GM23338 (cell line): Measurements from ENCODE around the gene GALNT14. TPM values are rescaled to one million over a fixed set of nuclear protein-coding genes. Genes with fewer than 3 reads are reported as not detected.

ENCODE experiments used
- ATAC-seq: fragments of 200-7000 bp; cut with Tn5 transposase; 3 replicates; pipeline ENCODE4 v1.9.1; 2020
- DNase-seq: peaks from one replicate; pipeline ENCODE4 v3.0.0-alpha.2; 2015; ENCODE audit warnings: low spot score
- H2AFZ ChIP-seq: fragments of 200-600 bp; sonication (generic); 2 replicates; pipeline ENCODE4 v1.8.0; 2016; ENCODE audit warnings: antibody characterized with exemption, mild to moderate bottlenecking, moderate library complexity
- H3F3A ChIP-seq: fragments of 200-600 bp; sonication (generic); replicated peaks from 2 replicates; pipeline ENCODE4 v1.8.0; 2017; ENCODE audit warnings: antibody characterized with exemption, mixed run types, low read depth
- H3K27ac ChIP-seq: fragments of 200-600 bp; sonication (generic); 2 replicates; pipeline ENCODE4 v1.6.1; 2016; ENCODE audit warnings: low read depth
- H3K27me3 ChIP-seq: fragments of 200-600 bp; sonication (generic); 2 replicates; pipeline ENCODE4 v1.8.0; 2016; ENCODE audit warnings: mild to moderate bottlenecking, mixed run types, moderate library complexity; ENCODE audit not compliant: insufficient read depth
- H3K36me3 ChIP-seq: fragments of 200-600 bp; sonication (generic); 2 replicates; pipeline ENCODE4 v1.8.0; 2016; ENCODE audit warnings: mild to moderate bottlenecking; ENCODE audit not compliant: insufficient read depth
- H3K4me1 ChIP-seq: fragments of 200-600 bp; sonication (generic); 2 replicates; pipeline ENCODE4 v1.8.0; 2016; ENCODE audit warnings: mild to moderate bottlenecking, moderate library complexity; ENCODE audit not compliant: insufficient read depth
- H3K4me2 ChIP-seq: fragments of 200-600 bp; sonication (generic); 2 replicates; pipeline ENCODE4 v1.7.1; 2017; ENCODE audit warnings: mixed run types
- H3K4me3 ChIP-seq: fragments of 200-600 bp; sonication (generic); 2 replicates; pipeline ENCODE4 v1.6.1; 2016; ENCODE audit warnings: mixed run types
- H3K79me2 ChIP-seq: fragments of 200-600 bp; sonication (generic); replicated peaks from 2 replicates; pipeline ENCODE4 v1.8.0; 2017; ENCODE audit warnings: mild to moderate bottlenecking; ENCODE audit not compliant: insufficient read depth
- H3K9me2 ChIP-seq: fragments of 200-600 bp; sonication (generic); 2 replicates; pipeline ENCODE4 v1.8.0; 2017; ENCODE audit not compliant: insufficient read depth
- H4K20me1 ChIP-seq: fragments of 200-600 bp; sonication (generic); replicated peaks from 2 replicates; pipeline ENCODE4 v1.8.0; 2017; ENCODE audit warnings: mild to moderate bottlenecking; ENCODE audit not compliant: insufficient read depth
- H3K27ac Mint-ChIP-seq: 2 replicates; pipeline ENCODE4 v1.8.0; 2020; ENCODE audit warnings: inconsistent platforms, mild to moderate bottlenecking, moderate library complexity, mixed read lengths
- H3K27me3 Mint-ChIP-seq: 3 replicates; pipeline ENCODE4 v1.8.0; 2022; ENCODE audit warnings: low read depth, mild to moderate bottlenecking, moderate library complexity, mixed read lengths, inconsistent platforms; ENCODE audit not compliant: insufficient read depth, poor library complexity
- H3K36me3 Mint-ChIP-seq: 3 replicates; pipeline ENCODE4 v1.8.0; 2021; ENCODE audit warnings: low read depth, mild to moderate bottlenecking, inconsistent platforms, moderate library complexity, mixed read lengths
- H3K4me1 Mint-ChIP-seq: 3 replicates; pipeline ENCODE4 v1.8.0; 2020; ENCODE audit warnings: mild to moderate bottlenecking, inconsistent platforms, mixed read lengths
- H3K4me3 Mint-ChIP-seq: 3 replicates; pipeline ENCODE4 v1.8.0; 2021; ENCODE audit warnings: moderate library complexity, mild to moderate bottlenecking, inconsistent platforms, mixed read lengths
- H3K9me3 Mint-ChIP-seq: 3 replicates; pipeline ENCODE4 v1.8.0; 2020; ENCODE audit warnings: moderate library complexity, mild to moderate bottlenecking, inconsistent platforms, mixed read lengths
- CREB1 ChIP-seq: fragments of 250-450 bp; sonication (Bioruptor Pico); IDR thresholded peaks from 2 replicates; pipeline ENCODE4 v1.5.0; 2020; ENCODE audit warnings: low read depth, mild to moderate bottlenecking, moderate library complexity
- CTCF ChIP-seq, 2 experiments: fragments of 200-600 bp in 1 of 2; sonication (generic) in 1 of 2; conservative IDR thresholded peaks; 2 replicates each; pipeline versions ENCODE4 v1.5.1 to v1.6.1; 2016 to 2017; ENCODE audit warnings: antibody characterized with exemption in 2 of 2, low read depth in 2 of 2, mild to moderate bottlenecking in 2 of 2, moderate library complexity in 1 of 2
- ETS1 ChIP-seq: IDR thresholded peaks from 2 replicates; pipeline ENCODE4 v1.6.1; 2016; ENCODE audit warnings: antibody characterized with exemption
- EZH2 ChIP-seq: fragments of 200-600 bp; sonication (generic); IDR thresholded peaks from one replicate; pipeline ENCODE4 v1.8.0; 2017; ENCODE audit warnings: antibody characterized with exemption, mild to moderate bottlenecking, low read depth; ENCODE audit not compliant: unreplicated experiment
- EZH2phosphoT487 ChIP-seq: fragments of 200-600 bp; sonication (generic); IDR thresholded peaks from one replicate; pipeline ENCODE4 v1.8.1; 2018; ENCODE audit warnings: antibody characterized with exemption; ENCODE audit not compliant: unreplicated experiment
- JUNB ChIP-seq: IDR thresholded peaks from one replicate; pipeline ENCODE4 v1.6.1; 2016; ENCODE audit warnings: antibody characterized with exemption; ENCODE audit not compliant: unreplicated experiment
- NANOG ChIP-seq: IDR thresholded peaks from 2 replicates; pipeline ENCODE4 v1.6.1; 2016; ENCODE audit warnings: antibody characterized with exemption, borderline replicate concordance
- POLR2AphosphoS5 ChIP-seq: IDR thresholded peaks from 2 replicates; pipeline ENCODE4 v1.6.1; 2016; ENCODE audit warnings: antibody characterized with exemption, low read depth
- REST ChIP-seq: IDR thresholded peaks from one replicate; pipeline ENCODE4 v1.6.1; 2018; ENCODE audit warnings: antibody characterized with exemption; ENCODE audit not compliant: unreplicated experiment
- STAT1 ChIP-seq: IDR thresholded peaks from one replicate; pipeline ENCODE4 v1.6.1; 2016; ENCODE audit warnings: antibody characterized with exemption; ENCODE audit not compliant: unreplicated experiment
- ZNF114 ChIP-seq: fragments of 250-450 bp; sonication (Bioruptor Pico); IDR thresholded peaks from 2 replicates; pipeline ENCODE4 v1.5.0; 2020; ENCODE audit warnings: mild to moderate bottlenecking, moderate library complexity
- ZNF331 ChIP-seq: fragments of 250-450 bp; sonication (Bioruptor Pico); IDR thresholded peaks from 2 replicates; pipeline ENCODE4 v1.5.0; 2020; ENCODE audit warnings: low read depth, mild to moderate bottlenecking, moderate library complexity
- polyA plus RNA-seq: library from polyadenylated mRNA; unstranded; fragments of >200 nt; fragmentation: Nextera tagmentation; extraction: Ambion mirVana; gene quantifications from 2 replicates; pipeline ENCODE4 v1.2.1, GENCODE V29; 2016
- total RNA-seq: library from RNA; depleted of rRNA; stranded (reverse); fragments of >200 nt; shearing (Covaris generic); gene quantifications from 2 replicates; pipeline ENCODE4 v1.2.3, GENCODE V29; 2014

The GALNT14 gene
- total and polyA plus RNA-seq, 2 experiments from 2014 or later = 5.4 to 7.7 TPM

GRCh38 chr2:31113765-31114164, 24.5 kb downstream of the GALNT14 start:
- H3K4me3 Mint-ChIP-seq = no peak overlapping the region

GRCh38 chr2:31112544-31112943, 25.7 kb downstream of the GALNT14 start:
- Histone ChIP-seq H3K79me2 (no peaks in the 10 kb centered on the region), H3K9me2 (no peaks in the 10 kb centered on the region), H3K36me3 (no peaks in the 10 kb centered on the region), H3F3A (no peaks in the 10 kb centered on the region), H3K4me1 (peaks cover 3% of the 10 kb centered on the region; the same call in 1 of the 2 replicates), H3K27ac (no peak overlapping the region), H3K27me3 (no peaks in the 10 kb centered on the region), H4K20me1 (no peaks in the 10 kb centered on the region; the same call in 1 of the 2 replicates), H3K4me3 (no peak overlapping the region), H3K4me2 (no peak overlapping the region), H2AFZ (no peak overlapping the region)
- H3K4me3 Mint-ChIP-seq = no peak overlapping the region
- peaks cover 27% of the 10 kb centered on the region for H3K9me3 Mint-ChIP-seq
- ATAC-seq (no peak), DNase-seq (no peak)
- no peaks in the 10 kb centered on the region for H3K4me1 Mint-ChIP-seq
- H3K27me3 Mint-ChIP-seq = no peaks in the 10 kb centered on the region
- peaks cover 23% of the 10 kb centered on the region for H3K36me3 Mint-ChIP-seq
- H3K27ac Mint-ChIP-seq = no peak overlapping the region
- no peak for TF ChIP-seq JUNB
- TF ChIP-seq ZNF331 (CRISPR knock-in tag) = no peak
- no peak for TF ChIP-seq STAT1
- no peak for TF ChIP-seq EZH2phosphoT487
- TF ChIP-seq EZH2 = no peak
- TF ChIP-seq REST = no peak
- no peak for TF ChIP-seq POLR2AphosphoS5
- no peak for TF ChIP-seq CREB1 (CRISPR knock-in tag)
- TF ChIP-seq ZNF114 = no peak
- no peak for TF ChIP-seq ETS1
- no peak for TF ChIP-seq CTCF (conservative IDR thresholded peaks at IDR 0.05; ENCODE audit: low read depth in 2 of 2)

More at GRCh38 chr2:31113765-31114164, 24.5 kb downstream of the GALNT14 start:
- DNase-seq = peak; percentile 9
- Histone ChIP-seq H2AFZ (no peak overlapping the region), H3K4me1 (peaks cover 3% of the 10 kb centered on the region; the same call in 1 of the 2 replicates), H3K27me3 (no peaks in the 10 kb centered on the region), H3K4me2 (no peak overlapping the region), H3K9me2 (no peaks in the 10 kb centered on the region), H3K27ac (no peak overlapping the region), H3K79me2 (no peaks in the 10 kb centered on the region), H3K4me3 (no peak overlapping the region), H4K20me1 (no peaks in the 10 kb centered on the region; the same call in 1 of the 2 replicates), H3K36me3 (no peaks in the 10 kb centered on the region), H3F3A (no peaks in the 10 kb centered on the region)
- Mint-ChIP-seq H3K9me3 (peaks cover 27% of the 10 kb centered on the region), H3K4me1 (no peaks in the 10 kb centered on the region), H3K27ac (no peak overlapping the region), H3K27me3 (no peaks in the 10 kb centered on the region), H3K36me3 (peaks cover 23% of the 10 kb centered on the region)
- no peak for TF ChIP-seq STAT1
- no peak for TF ChIP-seq EZH2
- no peak for TF ChIP-seq CTCF (conservative IDR thresholded peaks at IDR 0.05; ENCODE audit: low read depth in 2 of 2)
- TF ChIP-seq NANOG = no peak
- ATAC-seq = no peak
